Right lobe of liver (tissue), 4 donors: ENCODE data around the gene BRSK1.

Source experiments
- POLR2A ChIP-seq: fragments of 450-650 bp; IDR thresholded peaks from one replicate; pipeline ENCODE4 v1.6.1; 2017; ENCODE audit warnings: antibody characterized with exemption, mild to moderate bottlenecking
- TF ChIP-seq, protein P1 (sequence below), 4 donors: fragments of 200-600 bp in 3 of 4; fragments of 450-650 bp in 1 of 4; IDR thresholded peaks; one replicate each; pipeline versions ENCODE4 v1.5.1 to v1.8.0; 2016 to 2022; ENCODE audit warnings: antibody characterized with exemption in 4 of 4, mild to moderate bottlenecking in 2 of 4
- donor health status: DM: no; HTN: no; CAD: no.
- donor health status: DM: no; HTN: no; CAD: no.
- donor health status: DM: no; HTN: yes; CAD: no.

DNA sequence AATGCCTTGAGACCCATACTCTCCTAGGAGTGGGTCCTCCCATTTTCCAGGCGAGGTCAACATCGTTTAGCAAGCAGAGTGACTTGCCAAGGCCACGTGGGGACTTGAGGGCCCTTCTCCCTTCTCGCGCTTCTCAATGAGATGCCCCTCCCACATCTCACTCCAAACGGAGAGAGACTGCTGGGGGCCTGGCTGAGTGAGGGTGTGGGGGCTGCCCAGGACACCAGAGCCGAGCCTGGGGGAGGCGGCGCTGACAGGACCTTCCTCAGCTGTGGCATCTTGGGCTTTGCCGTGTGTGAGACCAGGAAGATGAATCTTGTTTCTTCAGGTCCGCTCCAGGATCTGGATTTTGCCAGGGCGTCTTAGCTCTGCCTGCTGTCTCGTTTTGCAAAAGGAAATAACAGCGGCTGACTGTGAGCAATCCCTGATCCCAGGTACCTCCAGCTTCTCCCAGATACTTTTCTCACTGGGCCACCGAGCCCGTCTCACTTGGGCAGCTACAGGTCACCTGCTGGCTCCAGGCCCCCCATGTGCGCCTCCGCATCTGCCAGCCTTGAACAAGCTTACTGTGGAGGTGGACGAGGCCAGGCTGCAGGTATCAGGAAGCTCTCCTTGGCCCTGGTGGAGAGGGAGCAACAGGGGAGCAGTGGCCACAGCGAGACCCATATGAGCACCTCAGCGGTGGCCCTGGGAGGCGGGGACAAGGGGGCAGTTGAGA lies 64.7 kb downstream of the BRSK1 start:
- TF ChIP-seq, protein P1, sequence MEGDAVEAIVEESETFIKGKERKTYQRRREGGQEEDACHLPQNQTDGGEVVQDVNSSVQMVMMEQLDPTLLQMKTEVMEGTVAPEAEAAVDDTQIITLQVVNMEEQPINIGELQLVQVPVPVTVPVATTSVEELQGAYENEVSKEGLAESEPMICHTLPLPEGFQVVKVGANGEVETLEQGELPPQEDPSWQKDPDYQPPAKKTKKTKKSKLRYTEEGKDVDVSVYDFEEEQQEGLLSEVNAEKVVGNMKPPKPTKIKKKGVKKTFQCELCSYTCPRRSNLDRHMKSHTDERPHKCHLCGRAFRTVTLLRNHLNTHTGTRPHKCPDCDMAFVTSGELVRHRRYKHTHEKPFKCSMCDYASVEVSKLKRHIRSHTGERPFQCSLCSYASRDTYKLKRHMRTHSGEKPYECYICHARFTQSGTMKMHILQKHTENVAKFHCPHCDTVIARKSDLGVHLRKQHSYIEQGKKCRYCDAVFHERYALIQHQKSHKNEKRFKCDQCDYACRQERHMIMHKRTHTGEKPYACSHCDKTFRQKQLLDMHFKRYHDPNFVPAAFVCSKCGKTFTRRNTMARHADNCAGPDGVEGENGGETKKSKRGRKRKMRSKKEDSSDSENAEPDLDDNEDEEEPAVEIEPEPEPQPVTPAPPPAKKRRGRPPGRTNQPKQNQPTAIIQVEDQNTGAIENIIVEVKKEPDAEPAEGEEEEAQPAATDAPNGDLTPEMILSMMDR (IDR thresholded peaks at IDR 0.05), result no peak
- TF ChIP-seq POLR2A, result no peak
